Keratinocyte (primary cell): ENCODE results near the gene SETD4. TPM values are rescaled to one million over a fixed set of nuclear protein-coding genes. Genes with fewer than 3 reads are reported as not detected.

Experiments
- DNase-seq: peaks from one replicate; pipeline ENCODE4 v3.0.0-alpha.2; 2011; ENCODE audit warnings: low read depth, missing footprints, low spot score
- FAIRE-seq: peaks from 2 replicates; lab custom pipeline; 2011; peaks lifted over from hg19 to GRCh38; lab: Jason Lieb, UNC
- H2AFZ ChIP-seq: 2 replicates; pipeline ENCODE4 v1.6.0; 2012; ENCODE audit warnings: low read length, control low read depth, inconsistent platforms; ENCODE audit not compliant: control insufficient read depth
- H3K27ac ChIP-seq: 2 replicates; pipeline ENCODE4 v1.5.1; 2011; ENCODE audit warnings: low read length; ENCODE audit not compliant: control insufficient read depth, insufficient read depth
- H3K27me3 ChIP-seq: 3 replicates; pipeline ENCODE4 v1.6.0; 2011; ENCODE audit warnings: low read length; ENCODE audit not compliant: control insufficient read depth, insufficient read depth; ENCODE audit errors: extremely low read depth
- H3K36me3 ChIP-seq, 2 experiments: 2 replicates in 1 of 2; 3 replicates in 1 of 2; pipeline ENCODE4 v1.5.1; 2011; ENCODE audit warnings: low read length in 2 of 2, mild to moderate bottlenecking in 1 of 2; ENCODE audit not compliant: control insufficient read depth in 2 of 2, insufficient read depth in 2 of 2; ENCODE audit errors: extremely low read depth in 1 of 2
- H3K4me1 ChIP-seq: 3 replicates; pipeline ENCODE4 v1.5.1; 2011; ENCODE audit warnings: low read length; ENCODE audit not compliant: control insufficient read depth, insufficient read depth; ENCODE audit errors: extremely low read depth
- H3K4me2 ChIP-seq: 3 replicates; pipeline ENCODE4 v1.6.0; 2011; ENCODE audit warnings: low read depth, low read length; ENCODE audit not compliant: control insufficient read depth, insufficient read depth; ENCODE audit errors: extremely low read depth
- H3K4me3 ChIP-seq, 3 experiments: fragments of 200-600 bp in 1 of 3; sonication (generic) in 1 of 3; 2 replicates in 2 of 3; 3 replicates in 1 of 3; pipeline ENCODE4 v1.5.1; 2011 to 2016; ENCODE audit warnings: low read length in 3 of 3, mild to moderate bottlenecking in 3 of 3, control low read depth in 2 of 3, inconsistent platforms in 1 of 3, low read depth in 1 of 3, mixed read lengths in 1 of 3, mixed run types in 1 of 3, moderate library complexity in 1 of 3; ENCODE audit not compliant: control insufficient read depth in 2 of 3, insufficient read depth in 2 of 3; ENCODE audit errors: extremely low read depth in 1 of 3
- H3K79me2 ChIP-seq: 2 replicates; pipeline ENCODE4 v1.6.0; 2012; ENCODE audit warnings: low read length; ENCODE audit not compliant: control insufficient read depth, insufficient read depth
- H3K9ac ChIP-seq: 3 replicates; pipeline ENCODE4 v1.6.0; 2011; ENCODE audit warnings: low read length; ENCODE audit not compliant: control insufficient read depth, insufficient read depth; ENCODE audit errors: extremely low read depth
- H3K9me1 ChIP-seq: 3 replicates; pipeline ENCODE4 v1.6.0; 2011; ENCODE audit warnings: low read length; ENCODE audit not compliant: control insufficient read depth, insufficient read depth; ENCODE audit errors: extremely low read depth
- H3K9me3 ChIP-seq: 2 replicates; pipeline ENCODE4 v1.5.1; 2012; ENCODE audit warnings: low read depth, low read length; ENCODE audit not compliant: control insufficient read depth
- H4K20me1 ChIP-seq: 3 replicates; pipeline ENCODE4 v1.6.0; 2011; ENCODE audit warnings: low read length; ENCODE audit not compliant: control insufficient read depth, insufficient read depth; ENCODE audit errors: extremely low read depth
- CTCF ChIP-seq, 3 experiments: IDR thresholded peaks in 1 of 3; conservative IDR thresholded peaks in 1 of 3; optimal IDR thresholded peaks in 1 of 3; 2 replicates in 2 of 3; 3 replicates in 1 of 3; pipeline versions ENCODE3 to v1.5.1; 2011; ENCODE audit warnings: low read length in 3 of 3, mild to moderate bottlenecking in 3 of 3, moderate library complexity in 2 of 3, control low read depth in 1 of 3, inconsistent platforms in 1 of 3; ENCODE audit not compliant: insufficient read depth in 2 of 3; ENCODE audit errors: extremely low read depth in 1 of 3
- EZH2 ChIP-seq: IDR thresholded peaks from one replicate; pipeline ENCODE4 v1.6.1; 2012; ENCODE audit warnings: inconsistent platforms, mild to moderate bottlenecking, low read length, moderate library complexity
- dilution Hi-C: fragments of 300-500 bp; cut with MboI; formaldehyde crosslinking; loops from one replicate; pipeline ENCODE4 v1.7.0; 2020; ENCODE audit warnings: low sequenced_read_pairs; ENCODE audit not compliant: extremely low pct_ligation_motif_present
- polyA plus RNA-seq, 5 experiments: library from polyadenylated mRNA; depleted of rRNA in 3 of 5; stranded (reverse) in 3 of 5; stranded (forward) in 1 of 5; unstranded in 1 of 5; fragments of >200 nt; gene quantifications; 1 replicate in 1 of 5; 2 replicates in 3 of 5; 3 replicates in 1 of 5; pipeline versions ENCODE4 v1.2.1 to v1.2.3, GENCODE V29; 2011 to 2012; ENCODE audit warnings: missing spikeins in 2 of 5, low read depth in 1 of 5, low replicate concordance in 1 of 5

SETD4 gene
- polyA plus RNA-seq, 1 donor (not counting 4 experiments of a cell fraction or from before 2014, with no cell fraction given): 16.8 TPM

DNA sequence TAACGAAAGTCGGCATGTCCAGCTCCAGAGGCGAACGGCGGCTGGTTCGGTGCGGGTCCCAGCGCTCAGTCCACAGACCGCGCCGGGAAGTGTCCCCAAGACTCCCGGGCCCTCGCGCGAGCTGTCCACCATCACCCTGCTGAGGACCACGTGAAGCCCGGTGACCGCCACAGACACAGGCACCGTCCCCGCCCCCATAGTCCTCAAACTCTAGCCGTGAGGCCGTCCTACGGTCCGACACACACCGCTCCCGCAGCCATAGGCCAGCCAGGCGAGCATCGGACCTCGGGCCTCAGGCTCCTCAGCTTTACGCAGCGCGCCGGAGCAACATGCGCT lies 535 bp downstream of the SETD4 start:
- Histone ChIP-seq H2AFZ (peak overlapping the region; percentile 95), H3K4me2 (peak overlapping the region; percentile 83), H3K27ac (peak overlapping the region; percentile 91), H3K27me3 (no peaks in the 10 kb centered on the region), H3K79me2 (peaks cover 10% of the 10 kb centered on the region), H3K9me3 (no peaks in the 10 kb centered on the region), H3K4me3 (peak overlapping the region; percentile 92 to 96 (median 96)), H4K20me1 (no peaks in the 10 kb centered on the region), H3K9ac (peak overlapping the region; percentile 95), H3K9me1 (no peaks in the 10 kb centered on the region), H3K36me3 (peaks cover 13% of the 10 kb centered on the region in 2 experiments), H3K4me1 (peaks cover 17% of the 10 kb centered on the region)
- dilution Hi-C loops: no loop called here
- TF ChIP-seq CTCF (optimal IDR thresholded peaks at IDR 0.05 in 1 of 3, IDR thresholded peaks at IDR 0.05 in 1 of 3, conservative IDR thresholded peaks at IDR 0.05 in 1 of 3; ENCODE audit: extremely low read depth in 1 of 3, insufficient read depth in 2 of 3, low read length in 3 of 3) (no peak), EZH2 (no peak)
- DNase-seq: no peak
- FAIRE-seq: no peak

DNA sequence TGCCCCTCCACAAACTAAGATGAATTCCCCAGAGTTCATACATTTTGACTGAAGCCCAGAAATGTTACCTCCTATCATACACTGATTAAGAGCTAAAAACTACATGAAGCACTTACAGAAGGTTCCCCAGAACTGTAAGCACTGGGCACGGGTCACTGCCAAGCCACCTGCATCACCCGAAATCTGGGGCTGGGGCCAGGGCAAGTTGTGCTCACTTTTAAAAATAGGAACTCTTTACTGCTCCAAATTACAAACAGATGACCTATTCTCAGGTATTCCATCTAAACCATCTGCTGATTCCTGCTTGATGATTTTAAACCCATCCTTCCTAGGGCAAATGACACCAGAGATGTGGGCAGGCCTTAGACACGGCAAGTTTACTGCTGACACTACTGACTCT lies 4.8 kb downstream of the SETD4 start:
- dilution Hi-C loops: no loop called here
- no peak for DNase-seq
- Histone ChIP-seq H3K4me1 (peaks cover 30% of the 10 kb centered on the region), H4K20me1 (no peaks in the 10 kb centered on the region), H3K4me2 (no peak overlapping the region), H3K4me3 (no peak overlapping the region), H3K36me3 (peaks cover 22 to 26% of the 10 kb centered on the region in 2 experiments), H3K27ac (no peak overlapping the region), H3K79me2 (peaks cover 14% of the 10 kb centered on the region), H3K9me3 (no peaks in the 10 kb centered on the region), H2AFZ (no peak overlapping the region), H3K9ac (no peak overlapping the region), H3K9me1 (no peaks in the 10 kb centered on the region), H3K27me3 (no peaks in the 10 kb centered on the region)
- FAIRE-seq: no peak
- TF ChIP-seq EZH2 (no peak), CTCF (optimal IDR thresholded peaks at IDR 0.05 in 1 of 3, IDR thresholded peaks at IDR 0.05 in 1 of 3, conservative IDR thresholded peaks at IDR 0.05 in 1 of 3; ENCODE audit: extremely low read depth in 1 of 3, insufficient read depth in 2 of 3, low read length in 3 of 3) (no peak)
